Gastroesophageal sphincter (tissue), 4 donors: Measurements from ENCODE around the gene ADAM12. TPM values are rescaled to one million over a fixed set of nuclear protein-coding genes. Genes with fewer than 3 reads are reported as not detected.

Experiments used
- ATAC-seq: fragments of 150-250 bp; one replicate; pipeline ENCODE4 v1.9.1; 2016; ENCODE audit warnings: mild to moderate bottlenecking, moderate library complexity
- H3K27ac ChIP-seq, 4 donors: fragments of 200-600 bp; sonication (generic) in 3 of 4; 1 replicate in 3 of 4; 2 replicates in 1 of 4; pipeline ENCODE4 v1.5.1; 2016 to 2019
- H3K27me3 ChIP-seq: fragments of 200-600 bp; sonication (generic); one replicate; pipeline ENCODE4 v1.5.1; 2019
- H3K36me3 ChIP-seq, 2 donors: fragments of 200-600 bp; sonication (generic); one replicate each; pipeline ENCODE4 v1.5.1; 2019; ENCODE audit warnings: control low read depth in 1 of 2
- H3K4me1 ChIP-seq, 3 donors: fragments of 200-600 bp; sonication (generic); 1 replicate in 2 of 3; 2 replicates in 1 of 3; pipeline ENCODE4 v1.5.1; 2016 to 2019; ENCODE audit warnings: control low read depth in 2 of 3
- H3K4me3 ChIP-seq, 2 donors: fragments of 200-600 bp; sonication (generic); one replicate each; pipeline ENCODE4 v1.5.1; 2019; ENCODE audit warnings: mild to moderate bottlenecking in 1 of 2, moderate library complexity in 1 of 2
- H3K9me3 ChIP-seq, 3 donors: fragments of 200-600 bp; sonication (generic); one replicate each; pipeline ENCODE4 v1.5.1; 2017 to 2019; ENCODE audit warnings: control low read depth in 2 of 3
- EP300 ChIP-seq: sonication (generic); formaldehyde crosslinking; IDR thresholded peaks from one replicate; pipeline ENCODE4 v1.6.1; 2017; ENCODE audit warnings: antibody characterized with exemption, mild to moderate bottlenecking
- POLR2A ChIP-seq, 2 donors: fragments of 450-650 bp; IDR thresholded peaks; one replicate each; pipeline ENCODE4 v1.6.1; 2017; ENCODE audit warnings: antibody characterized with exemption in 2 of 2, mild to moderate bottlenecking in 2 of 2, moderate library complexity in 1 of 2
- POLR2AphosphoS5 ChIP-seq: sonication (generic); formaldehyde crosslinking; IDR thresholded peaks from one replicate; pipeline ENCODE4 v1.6.1; 2017; ENCODE audit warnings: antibody characterized with exemption
- WGBS, 2 donors: methylation state at CpG; one replicate each; pipeline ENCODE4 v1.1.5; 2018; ENCODE audit warnings: low coverage in 1 of 2; 5-methylcytosine and 5-hydroxymethylcytosine counted together
- total RNA-seq, 4 donors: library from RNA; depleted of rRNA; stranded (reverse); fragments of >200 nt; gene quantifications; one replicate each; pipeline ENCODE4 v1.1.0, GENCODE V29; 2016
- TF ChIP-seq, protein P1 (sequence below), 4 experiments: fragments of 200-600 bp in 2 of 4; fragments of 450-650 bp in 2 of 4; sonication (generic) in 1 of 4; IDR thresholded peaks; one replicate each; pipeline ENCODE4 v1.5.1; 2017 to 2019; ENCODE audit warnings: antibody characterized with exemption in 4 of 4, mild to moderate bottlenecking in 2 of 4, moderate library complexity in 2 of 4

Gene ADAM12
- total RNA-seq, 4 donors from 2014 or later: 0.27 to 1.2 (median 0.89) TPM

DNA sequence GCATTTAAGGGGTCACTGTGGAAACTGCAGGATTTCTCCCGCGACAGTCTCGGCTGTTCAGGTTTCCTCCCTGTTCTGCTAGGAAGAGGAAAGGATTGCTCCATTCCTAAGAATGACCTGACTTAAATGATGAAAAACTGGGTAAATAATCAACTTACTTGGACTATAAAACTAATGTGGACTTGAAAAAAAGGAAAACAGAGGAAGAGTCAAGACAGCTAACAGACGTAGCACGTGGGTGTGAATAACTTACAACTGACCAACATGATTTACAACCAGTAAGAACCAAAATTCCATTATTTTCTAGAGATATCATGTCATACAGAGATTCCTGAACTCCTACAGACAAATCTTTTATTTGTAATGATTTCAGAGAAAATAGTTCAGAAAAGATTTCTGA, 93.8 kb downstream of the ADAM12 start:
- TF ChIP-seq, protein P1, sequence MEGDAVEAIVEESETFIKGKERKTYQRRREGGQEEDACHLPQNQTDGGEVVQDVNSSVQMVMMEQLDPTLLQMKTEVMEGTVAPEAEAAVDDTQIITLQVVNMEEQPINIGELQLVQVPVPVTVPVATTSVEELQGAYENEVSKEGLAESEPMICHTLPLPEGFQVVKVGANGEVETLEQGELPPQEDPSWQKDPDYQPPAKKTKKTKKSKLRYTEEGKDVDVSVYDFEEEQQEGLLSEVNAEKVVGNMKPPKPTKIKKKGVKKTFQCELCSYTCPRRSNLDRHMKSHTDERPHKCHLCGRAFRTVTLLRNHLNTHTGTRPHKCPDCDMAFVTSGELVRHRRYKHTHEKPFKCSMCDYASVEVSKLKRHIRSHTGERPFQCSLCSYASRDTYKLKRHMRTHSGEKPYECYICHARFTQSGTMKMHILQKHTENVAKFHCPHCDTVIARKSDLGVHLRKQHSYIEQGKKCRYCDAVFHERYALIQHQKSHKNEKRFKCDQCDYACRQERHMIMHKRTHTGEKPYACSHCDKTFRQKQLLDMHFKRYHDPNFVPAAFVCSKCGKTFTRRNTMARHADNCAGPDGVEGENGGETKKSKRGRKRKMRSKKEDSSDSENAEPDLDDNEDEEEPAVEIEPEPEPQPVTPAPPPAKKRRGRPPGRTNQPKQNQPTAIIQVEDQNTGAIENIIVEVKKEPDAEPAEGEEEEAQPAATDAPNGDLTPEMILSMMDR (IDR thresholded peaks at IDR 0.05): no peak
- no peak for TF ChIP-seq POLR2A (IDR thresholded peaks at IDR 0.05)
- TF ChIP-seq EP300: no peak
- TF ChIP-seq POLR2AphosphoS5: no peak

DNA sequence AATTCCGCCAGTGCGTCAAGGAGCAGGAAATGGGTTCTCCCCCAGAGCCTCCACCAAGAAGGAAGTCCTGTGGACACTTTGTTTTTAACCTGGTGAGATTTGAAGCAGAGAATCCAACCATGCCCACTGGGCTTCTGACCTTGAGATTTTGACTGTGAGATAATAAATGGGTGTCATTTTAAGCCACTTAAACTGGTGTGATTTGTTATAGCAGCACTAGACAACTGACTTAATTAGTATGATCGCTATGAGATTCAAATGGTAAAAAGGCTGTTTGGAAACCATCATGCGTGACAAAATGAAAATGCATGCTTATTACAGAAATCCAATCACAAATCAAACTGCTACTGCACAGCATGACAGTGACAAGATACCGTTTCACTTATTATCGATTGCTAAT, 98.0 kb downstream of the ADAM12 start:
- WGBS, 2 donors: 92 to 98% methylated on average over 4 to 5 of the region's 6 CpGs
- H3K4me1 ChIP-seq: no peaks in the 10 kb centered on the region
- no peak for ATAC-seq

More for the DNA sequence above, 93.8 kb downstream of the ADAM12 start:
- ATAC-seq: no peak
- H3K27ac ChIP-seq: no peak overlapping the region
- no peak overlapping the region for H3K4me3 ChIP-seq
- no peaks in the 10 kb centered on the region for H3K4me1 ChIP-seq
- H3K36me3 ChIP-seq: no peaks in the 10 kb centered on the region
- WGBS, 2 donors: 71 to 82% methylated on average over 5 of the region's 5 CpGs
- H3K9me3 ChIP-seq: no peaks in the 10 kb centered on the region
- H3K27me3 ChIP-seq: no peaks in the 10 kb centered on the region

DNA sequence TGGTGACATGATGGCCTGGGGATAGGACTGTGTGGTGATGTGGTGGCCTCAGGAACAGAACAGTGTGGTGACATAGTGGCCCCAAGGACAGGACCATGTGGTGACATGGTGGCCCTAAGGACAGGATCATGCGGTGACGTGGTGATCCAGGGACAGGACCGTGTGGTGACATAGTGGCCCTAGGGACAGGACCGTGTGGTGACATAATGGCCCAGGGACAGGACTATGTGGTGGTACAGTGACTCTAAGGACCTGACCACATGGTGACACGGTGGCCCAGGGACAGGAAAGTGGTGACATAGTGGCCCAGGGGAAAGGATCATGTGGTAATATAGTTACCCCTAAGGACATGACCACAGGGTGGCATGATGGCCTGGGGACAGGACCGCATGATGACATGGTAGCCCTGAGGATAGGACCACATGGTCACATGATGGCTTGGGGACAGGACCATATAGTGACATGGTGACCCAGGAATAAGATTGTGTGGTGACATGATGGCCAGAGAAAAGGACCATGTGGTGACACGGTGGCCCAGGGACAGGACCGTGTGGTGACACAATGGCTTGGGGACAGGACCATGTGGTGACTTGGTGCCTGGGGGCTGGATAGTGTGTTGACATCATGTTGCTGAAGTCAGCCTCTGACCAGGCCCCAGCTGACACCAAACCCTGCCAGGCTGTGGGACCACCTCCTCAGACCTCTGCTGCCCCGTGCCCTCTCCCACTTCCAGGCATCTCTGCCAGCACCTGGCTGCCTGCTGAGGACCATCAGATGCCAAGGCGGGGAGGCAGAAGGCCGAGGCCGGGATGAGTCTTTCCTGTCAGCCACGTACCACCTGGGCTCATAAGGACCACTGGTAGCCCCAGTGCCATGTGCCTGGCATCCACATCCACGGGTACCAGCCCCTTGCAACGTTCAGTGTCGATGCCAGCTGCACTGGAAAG, 99.5 kb downstream of the ADAM12 start:
- Histone ChIP-seq H3K9me3 (no peaks in the 10 kb centered on the region), H3K27me3 (no peaks in the 10 kb centered on the region), H3K27ac (no peak overlapping the region), H3K36me3 (no peaks in the 10 kb centered on the region), H3K4me1 (no peaks in the 10 kb centered on the region), H3K4me3 (no peak overlapping the region)
- WGBS, 2 donors: 79 to 94% methylated on average over 8 to 13 of the region's 16 CpGs
- TF ChIP-seq POLR2A (IDR thresholded peaks at IDR 0.05) (no peak), EP300 (no peak), POLR2AphosphoS5 (no peak)
- TF ChIP-seq, protein P1 (IDR thresholded peaks at IDR 0.05): no peak
- ATAC-seq: no peak

More for the DNA sequence above, 98.0 kb downstream of the ADAM12 start:
- Histone ChIP-seq H3K9me3 (no peaks in the 10 kb centered on the region), H3K27ac (no peak overlapping the region), H3K36me3 (no peaks in the 10 kb centered on the region), H3K27me3 (no peaks in the 10 kb centered on the region), H3K4me3 (no peak overlapping the region)
- TF ChIP-seq POLR2AphosphoS5 (no peak), EP300 (no peak), POLR2A (IDR thresholded peaks at IDR 0.05) (no peak)
- TF ChIP-seq, protein P1 (IDR thresholded peaks at IDR 0.05): no peak

DNA sequence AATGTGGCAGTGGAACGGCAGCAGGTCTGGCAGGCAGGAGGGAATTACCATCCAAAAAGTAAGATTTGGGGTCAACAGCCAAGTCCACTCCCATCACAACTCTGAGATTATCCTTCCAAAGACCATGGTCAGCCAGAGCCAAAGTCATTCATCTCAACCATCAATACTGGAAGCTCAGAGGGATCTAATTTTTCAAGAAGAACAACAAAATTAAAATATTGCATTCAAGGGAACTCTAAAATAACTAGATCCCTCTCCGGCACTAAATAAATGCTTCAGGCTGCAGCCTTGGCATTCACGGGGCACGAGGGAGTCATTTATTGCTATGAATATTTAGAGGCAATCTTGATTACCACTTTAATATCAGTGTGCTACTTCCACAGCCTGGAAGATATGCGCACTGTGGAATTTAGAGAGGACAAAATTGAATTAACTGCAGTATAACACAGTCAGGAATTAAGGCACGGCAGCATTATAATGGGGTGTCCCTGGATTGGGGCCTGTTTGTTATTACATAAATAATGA, 102.0 kb downstream of the ADAM12 start:
- 66 to 76% methylated on average over 6 of the region's 6 CpGs for WGBS, 2 donors
- ATAC-seq: no peak
- Histone ChIP-seq H3K9me3 (no peaks in the 10 kb centered on the region), H3K27me3 (no peaks in the 10 kb centered on the region), H3K27ac (no peak overlapping the region), H3K36me3 (no peaks in the 10 kb centered on the region), H3K4me1 (no peaks in the 10 kb centered on the region), H3K4me3 (no peak overlapping the region)
- TF ChIP-seq POLR2AphosphoS5: no peak
- TF ChIP-seq, protein P1 (IDR thresholded peaks at IDR 0.05): no peak
- TF ChIP-seq POLR2A (IDR thresholded peaks at IDR 0.05): no peak
- no peak for TF ChIP-seq EP300

DNA sequence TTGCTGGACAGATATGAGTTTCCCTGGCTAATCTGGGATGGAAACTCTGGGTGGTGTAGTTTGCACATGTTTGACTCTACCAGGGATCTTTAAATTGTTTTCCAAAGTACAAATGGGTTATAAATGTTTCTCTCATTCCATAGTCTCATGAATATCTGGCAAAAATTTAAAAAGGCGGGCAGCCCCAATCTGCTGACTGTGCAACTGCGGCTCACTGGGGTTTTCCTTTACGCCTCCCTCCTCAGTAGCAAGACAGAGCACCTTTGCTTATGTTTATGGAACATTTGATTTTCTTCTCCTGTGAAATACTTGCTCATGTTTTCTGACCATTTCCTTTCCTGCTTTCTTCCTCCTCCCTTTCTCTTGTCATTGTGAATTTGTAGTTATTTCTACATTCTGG, 105.0 kb downstream of the ADAM12 start:
- no peak for TF ChIP-seq POLR2AphosphoS5
- no peak for TF ChIP-seq POLR2A (IDR thresholded peaks at IDR 0.05)
- TF ChIP-seq, protein P1 (IDR thresholded peaks at IDR 0.05): no peak
- TF ChIP-seq EP300: no peak
- H3K27ac ChIP-seq: no peak overlapping the region
- H3K36me3 ChIP-seq: no peaks in the 10 kb centered on the region
- ATAC-seq: no peak
- no peaks in the 10 kb centered on the region for H3K27me3 ChIP-seq
- H3K4me3 ChIP-seq: no peak overlapping the region
- H3K9me3 ChIP-seq: no peaks in the 10 kb centered on the region
- 90 to 91% methylated on average over 3 of the region's 3 CpGs for WGBS, 2 donors
- H3K4me1 ChIP-seq: no peaks in the 10 kb centered on the region
